Activated naive CD4-positive, alpha-beta T cell treated with anti-CD3 and anti-CD28 coated beads, Interleukin-2, amount 50 U/mL, for 16 hours (primary cell): ENCODE data around the gene DNER.
"Not testable (repeated sequence)": the region's sequence is repeated elsewhere in the genome, so short reads cannot be mapped to it uniquely, and the experiment has no call there.

Source experiments
- DNase-seq: peaks from one replicate; pipeline ENCODE4 v3.0.0-alpha.2; 2020

DNER gene, protein sequence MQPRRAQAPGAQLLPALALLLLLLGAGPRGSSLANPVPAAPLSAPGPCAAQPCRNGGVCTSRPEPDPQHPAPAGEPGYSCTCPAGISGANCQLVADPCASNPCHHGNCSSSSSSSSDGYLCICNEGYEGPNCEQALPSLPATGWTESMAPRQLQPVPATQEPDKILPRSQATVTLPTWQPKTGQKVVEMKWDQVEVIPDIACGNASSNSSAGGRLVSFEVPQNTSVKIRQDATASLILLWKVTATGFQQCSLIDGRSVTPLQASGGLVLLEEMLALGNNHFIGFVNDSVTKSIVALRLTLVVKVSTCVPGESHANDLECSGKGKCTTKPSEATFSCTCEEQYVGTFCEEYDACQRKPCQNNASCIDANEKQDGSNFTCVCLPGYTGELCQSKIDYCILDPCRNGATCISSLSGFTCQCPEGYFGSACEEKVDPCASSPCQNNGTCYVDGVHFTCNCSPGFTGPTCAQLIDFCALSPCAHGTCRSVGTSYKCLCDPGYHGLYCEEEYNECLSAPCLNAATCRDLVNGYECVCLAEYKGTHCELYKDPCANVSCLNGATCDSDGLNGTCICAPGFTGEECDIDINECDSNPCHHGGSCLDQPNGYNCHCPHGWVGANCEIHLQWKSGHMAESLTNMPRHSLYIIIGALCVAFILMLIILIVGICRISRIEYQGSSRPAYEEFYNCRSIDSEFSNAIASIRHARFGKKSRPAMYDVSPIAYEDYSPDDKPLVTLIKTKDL

DNA sequence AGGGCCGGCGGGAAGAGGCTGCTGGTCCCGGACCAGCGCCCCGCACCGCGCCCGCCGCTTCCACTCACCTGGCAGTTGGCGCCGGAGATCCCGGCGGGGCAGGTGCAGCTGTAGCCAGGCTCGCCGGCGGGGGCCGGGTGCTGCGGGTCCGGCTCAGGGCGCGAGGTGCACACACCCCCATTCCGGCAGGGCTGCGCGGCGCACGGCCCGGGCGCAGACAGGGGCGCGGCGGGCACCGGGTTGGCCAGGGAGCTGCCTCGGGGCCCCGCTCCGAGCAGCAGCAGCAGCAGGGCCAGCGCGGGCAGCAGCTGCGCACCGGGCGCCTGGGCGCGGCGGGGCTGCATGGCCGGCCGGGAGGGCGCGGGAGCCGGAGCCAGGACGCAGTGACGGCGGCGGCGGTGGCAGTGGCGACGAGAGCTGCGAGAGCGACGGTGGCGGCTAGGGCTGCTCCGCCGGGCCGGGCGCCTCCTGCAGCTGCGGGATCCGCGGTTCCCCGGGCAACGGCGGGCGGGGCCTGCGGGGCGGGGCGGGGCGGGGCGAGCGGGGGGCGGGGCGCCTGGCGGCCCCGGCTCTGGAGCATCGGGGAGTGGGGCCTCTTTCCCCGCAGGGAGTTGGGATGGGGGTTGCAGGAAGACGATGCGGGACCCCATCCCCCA is at the start of gene DNER:
Gene DNER (minus strand): TSS at position 476 of the 656 bp plus-strand sequence. CDS start 132 bp downstream, at position 344.
- peak; percentile 46 for DNase-seq

DNA sequence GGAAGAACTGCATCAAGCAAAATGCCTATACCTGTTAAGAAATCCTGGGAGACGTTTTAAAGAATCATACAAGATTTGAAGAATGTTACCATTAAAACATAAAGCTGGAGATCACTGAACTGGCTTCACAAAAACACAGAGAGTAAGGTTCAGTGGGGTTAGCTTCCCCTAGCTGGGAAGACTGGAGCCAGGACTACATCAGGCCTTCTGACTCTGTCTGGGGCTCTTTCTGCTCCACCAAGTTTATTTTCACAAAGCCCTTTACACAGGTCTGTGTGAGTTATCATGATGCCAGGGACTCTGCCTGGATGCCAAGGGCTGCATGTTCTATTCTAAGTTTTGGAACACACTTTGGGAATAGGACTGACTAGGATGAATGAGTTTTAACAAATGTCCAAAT is 47.3 kb upstream of the DNER start:
- DNase-seq, result no peak

DNA sequence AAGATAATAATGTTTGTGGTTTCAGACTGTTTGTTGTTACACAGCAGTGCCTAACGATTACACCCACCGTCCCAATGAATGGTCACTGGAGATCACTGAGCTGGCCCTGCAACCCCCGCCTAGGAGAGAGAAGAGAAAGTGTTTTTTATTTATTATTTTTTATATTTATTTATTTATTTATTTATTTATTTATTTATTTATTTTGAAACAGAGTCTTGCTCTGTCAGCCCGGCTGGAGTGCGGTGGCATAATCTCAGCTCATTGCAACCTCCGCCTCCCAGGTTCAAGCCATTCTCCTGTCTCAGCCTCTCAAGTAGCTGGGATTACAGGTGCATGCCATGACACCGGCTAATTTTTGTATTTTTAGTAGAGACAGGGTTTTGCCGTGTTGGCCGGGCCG is 43.1 kb upstream of the DNER start:
- not testable (repeated sequence) for DNase-seq

DNA sequence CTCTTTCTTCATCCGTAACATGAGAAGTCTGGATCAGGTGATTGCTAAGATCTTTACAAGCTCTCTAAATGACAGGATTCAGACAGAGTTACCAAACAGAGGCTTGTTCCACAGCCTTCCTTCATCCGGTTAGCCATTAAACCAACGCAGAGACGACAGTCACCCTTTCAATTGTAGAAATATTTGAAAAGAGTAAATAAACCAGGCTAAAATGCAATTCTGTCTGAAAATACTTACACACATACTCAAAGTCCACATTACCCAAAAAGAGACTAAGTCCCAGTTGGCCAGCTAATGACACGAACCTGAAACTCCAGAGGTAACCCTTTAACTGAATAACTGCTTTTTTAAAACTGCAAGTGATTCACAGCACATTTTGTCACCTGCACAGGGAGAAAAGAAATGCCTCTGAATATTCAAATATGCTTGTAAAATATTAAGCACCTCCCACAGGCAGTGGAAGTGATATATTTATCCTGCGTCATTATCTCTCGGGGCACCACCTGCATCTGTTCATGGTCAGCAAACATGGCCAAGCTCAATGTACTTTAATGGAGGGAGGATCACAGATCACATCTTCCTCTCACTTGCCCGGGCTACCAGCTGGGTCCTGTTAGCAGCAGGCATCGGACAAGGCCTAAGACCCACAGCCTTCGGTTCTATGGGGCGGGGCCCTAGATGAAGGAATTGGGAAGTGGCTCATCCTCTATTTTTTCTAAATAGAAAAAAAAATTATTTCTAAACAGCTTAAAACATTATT is 38.8 kb upstream of the DNER start:
- DNase-seq, result no peak

DNA sequence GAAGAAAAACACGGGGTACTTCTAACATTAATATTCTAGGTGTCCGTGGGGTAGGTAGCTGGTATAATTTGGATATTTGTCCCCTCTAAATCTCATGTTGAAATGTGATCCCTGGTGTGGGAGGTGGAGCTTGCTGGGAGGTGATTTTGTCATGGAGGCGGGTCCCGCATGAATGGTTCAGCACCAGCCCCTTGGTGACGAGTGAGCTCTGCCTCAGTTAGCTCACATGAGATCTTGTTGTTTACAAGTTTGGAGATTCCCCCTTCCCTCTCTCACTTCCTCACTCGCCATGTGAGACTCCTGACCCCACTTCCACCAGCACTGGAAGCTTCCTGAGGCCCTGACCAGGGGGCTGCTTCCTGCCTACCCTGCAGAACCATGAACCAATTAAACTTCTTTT is 35.4 kb upstream of the DNER start:
- DNase-seq, result no peak

DNA sequence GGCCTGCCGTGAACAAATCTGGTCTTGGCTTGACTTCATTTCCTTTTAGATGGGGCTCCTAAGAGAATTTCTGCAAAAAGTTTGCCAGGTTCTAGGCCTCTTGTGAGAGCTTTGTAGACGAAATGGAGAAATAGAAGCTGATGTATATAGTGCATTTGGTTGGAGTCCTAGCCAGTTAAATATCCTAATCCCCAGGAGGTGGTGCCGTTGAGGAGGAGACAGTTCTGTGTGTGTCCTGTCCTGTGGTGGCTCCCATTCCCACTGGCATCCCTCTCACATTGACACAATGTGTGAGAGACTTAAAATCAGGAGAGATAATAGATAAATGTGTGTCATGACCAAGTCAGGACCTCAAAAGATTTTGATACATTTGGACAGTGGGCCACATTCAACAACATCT is 34.6 kb upstream of the DNER start:
- no peak for DNase-seq

DNA sequence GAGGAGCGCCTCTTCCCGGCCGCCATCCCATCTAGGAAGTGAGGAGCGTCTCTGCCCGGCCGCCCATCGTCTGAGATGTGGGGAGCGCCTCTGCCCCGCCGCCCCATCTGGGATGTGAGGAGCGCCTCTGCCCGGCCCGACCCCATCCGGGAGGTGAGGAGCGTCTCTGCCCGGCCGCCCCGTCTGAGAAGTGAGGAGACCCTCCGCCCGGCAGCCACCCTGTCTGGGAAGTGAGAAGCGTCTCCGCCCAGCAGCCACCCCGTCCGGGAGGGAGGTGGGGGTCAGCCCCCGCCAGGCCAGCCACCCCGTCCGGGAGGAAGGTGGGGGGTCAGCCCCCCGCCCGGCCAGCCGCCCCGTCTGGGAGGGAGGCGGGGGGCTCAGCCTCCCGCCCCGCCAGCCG is 28.3 kb upstream of the DNER start:
- not testable (repeated sequence) for DNase-seq

DNA sequence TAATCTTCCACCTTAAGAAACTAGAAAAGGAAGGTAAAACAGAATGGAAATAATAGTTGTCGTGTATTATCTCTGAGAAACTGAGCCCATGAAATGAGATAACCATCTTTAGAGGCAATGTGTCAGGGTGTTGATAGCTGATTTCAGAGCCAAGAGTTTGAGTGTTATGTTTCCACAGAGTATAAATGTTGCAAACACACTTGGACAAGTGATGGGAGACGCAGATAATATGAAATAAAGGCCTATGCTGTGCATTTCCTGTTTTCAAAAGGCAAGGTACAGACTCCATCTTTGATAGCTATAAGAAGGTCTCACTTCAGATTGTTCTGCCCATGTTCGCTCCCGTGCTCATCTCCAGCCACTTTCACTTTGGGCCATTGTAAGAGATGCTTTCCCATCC is 25.9 kb upstream of the DNER start:
- no peak for DNase-seq

DNA sequence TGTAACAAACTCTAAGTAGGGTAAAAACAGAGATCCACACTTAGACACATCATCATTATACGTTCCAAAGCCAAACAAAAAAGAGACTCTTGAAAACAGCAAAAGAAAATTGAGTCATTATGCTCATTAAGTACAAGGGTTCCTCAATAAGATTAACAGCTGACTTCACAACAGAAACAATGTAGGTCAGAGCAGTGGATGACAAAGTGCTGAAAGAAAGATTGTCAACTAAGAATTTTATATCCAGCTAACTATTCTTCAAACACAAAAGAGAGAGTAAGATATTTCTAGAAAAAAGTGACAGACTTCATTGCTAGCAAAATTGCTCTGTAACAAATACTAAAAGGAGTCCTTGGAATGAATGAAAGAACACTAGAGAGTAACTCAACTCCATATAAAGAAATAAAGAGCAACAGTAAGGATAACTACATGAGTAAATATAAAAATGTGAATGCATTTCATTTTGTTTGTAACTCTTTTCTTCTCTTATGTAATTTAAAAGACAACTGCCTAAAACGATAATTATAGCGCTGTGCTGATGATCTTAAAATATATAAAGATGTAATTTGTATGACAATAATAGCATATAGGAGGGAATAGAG is 23.8 kb upstream of the DNER start:
- no peak for DNase-seq

DNA sequence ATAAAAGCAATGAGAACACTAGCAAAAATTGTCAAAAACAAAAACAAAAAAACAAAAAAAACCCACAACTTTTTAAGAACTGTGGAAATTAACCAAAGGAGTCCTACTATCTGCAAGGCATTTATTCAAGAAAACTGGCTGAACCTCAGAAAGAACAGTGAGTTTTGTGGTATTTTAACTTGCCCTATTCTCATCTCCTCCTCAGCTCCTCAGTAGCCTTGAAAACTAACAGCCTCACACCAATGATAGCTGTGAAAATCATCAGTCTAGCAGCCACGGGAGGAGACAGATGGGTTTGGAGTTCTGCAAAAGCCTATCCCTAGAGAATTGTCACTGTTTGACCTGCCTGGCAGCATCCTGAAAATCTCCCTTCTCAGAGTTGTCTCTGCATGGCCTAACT is 20.1 kb upstream of the DNER start:
- DNase-seq, result no peak

DNA sequence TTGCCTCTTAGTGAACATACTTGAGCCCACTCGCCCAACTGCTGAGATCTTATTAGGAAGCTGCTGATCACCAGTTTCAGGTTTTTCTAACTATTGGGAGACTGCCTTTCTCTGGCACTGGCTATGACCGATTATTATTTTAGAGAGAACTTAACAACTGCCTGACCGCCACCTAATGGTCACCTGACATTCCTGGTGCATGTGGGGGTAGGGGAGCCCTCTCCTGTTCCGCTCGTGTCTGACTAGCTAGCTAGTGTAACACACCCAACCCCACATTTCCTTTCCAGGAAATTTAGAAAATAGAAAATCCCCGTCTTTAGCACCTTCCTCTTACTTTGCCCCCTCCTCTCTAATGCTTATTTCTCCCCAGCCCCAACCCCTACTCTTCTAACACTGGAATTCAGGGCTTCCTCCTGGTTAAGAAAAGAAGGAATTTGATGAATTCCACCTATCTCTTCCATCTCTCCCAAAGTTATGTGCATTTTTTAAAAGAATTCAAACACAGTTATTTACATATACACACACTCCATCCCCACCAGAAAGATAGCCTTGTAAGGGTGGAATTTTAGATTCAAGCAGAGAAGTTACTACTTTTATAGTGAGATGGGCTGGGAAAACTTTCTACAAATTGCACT is 19.4 kb upstream of the DNER start:
- DNase-seq, result no peak

DNA sequence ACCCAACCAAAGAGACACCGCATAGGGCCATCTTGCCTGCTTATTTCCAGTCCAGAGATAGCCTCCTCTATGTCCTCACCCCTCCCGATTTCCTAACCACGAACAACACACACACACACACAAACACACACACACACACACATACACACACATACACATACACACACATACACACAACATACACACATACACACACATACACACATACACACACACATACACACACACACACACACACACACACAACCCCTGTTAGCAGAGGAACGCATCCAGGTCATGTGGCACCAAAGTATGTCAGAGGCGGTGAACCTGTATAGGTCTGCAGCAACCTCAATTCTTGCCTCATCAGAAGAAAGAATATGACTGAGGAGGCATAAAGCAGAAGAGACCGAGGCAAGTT is 18.5 kb upstream of the DNER start:
- DNase-seq, result no peak

DNA sequence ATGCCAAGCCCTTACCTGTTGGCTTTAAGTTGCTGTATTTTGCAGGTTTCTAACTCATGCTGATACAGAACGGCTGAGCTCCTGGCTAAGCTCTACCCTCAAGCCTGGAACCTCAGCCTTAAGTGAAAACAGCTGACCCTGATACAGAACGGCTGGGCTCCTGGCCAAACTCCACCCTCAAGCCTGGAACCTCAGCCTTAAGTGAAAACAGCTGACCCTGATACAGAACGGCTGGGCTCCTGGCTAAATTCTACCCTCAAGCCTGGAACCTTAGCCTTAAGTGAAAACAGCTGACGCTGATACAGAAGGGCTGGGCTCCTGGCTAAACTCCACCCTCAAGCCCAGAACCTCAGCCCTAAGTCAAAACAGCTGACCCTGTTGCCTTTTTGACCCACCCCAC is 17.6 kb upstream of the DNER start:
- DNase-seq, result no peak

DNA sequence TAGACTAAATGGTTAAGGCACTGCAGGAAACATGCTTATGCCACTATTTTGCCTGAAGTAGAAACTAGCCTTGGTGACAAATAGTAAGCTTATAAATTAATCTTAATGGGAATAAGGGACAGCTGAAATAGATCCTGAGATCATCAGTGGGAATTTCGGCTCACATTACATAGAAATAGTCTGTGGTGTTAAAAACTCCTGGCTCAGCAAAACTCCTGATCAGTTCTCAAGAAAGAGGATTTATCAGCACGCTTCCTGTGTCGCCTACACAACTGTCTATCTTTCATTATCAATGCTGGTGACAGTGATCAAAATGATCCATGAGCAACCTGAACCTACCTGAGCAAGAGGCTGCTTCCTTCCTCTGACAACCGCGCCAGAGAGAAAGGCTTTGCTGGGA is 17.0 kb upstream of the DNER start:
- DNase-seq, result no peak

DNA sequence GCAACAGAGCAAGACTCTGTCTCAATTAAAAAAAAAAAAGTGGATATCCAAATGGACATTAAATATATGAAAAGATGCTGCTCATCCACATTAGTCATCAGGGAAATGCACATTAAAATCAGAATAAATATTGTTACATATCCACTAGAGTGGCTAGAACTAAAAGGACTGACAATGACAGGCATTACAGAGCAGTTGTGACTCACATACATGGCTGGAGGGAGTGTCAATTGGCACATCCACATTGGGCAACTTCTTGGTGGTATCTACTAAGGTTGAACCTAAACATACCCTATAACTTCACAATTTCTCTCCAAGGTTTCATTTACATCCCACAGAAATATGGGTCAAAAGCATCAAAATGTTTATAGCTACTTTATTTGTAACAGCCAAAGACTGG is 14.0 kb upstream of the DNER start:
- no peak for DNase-seq

DNA sequence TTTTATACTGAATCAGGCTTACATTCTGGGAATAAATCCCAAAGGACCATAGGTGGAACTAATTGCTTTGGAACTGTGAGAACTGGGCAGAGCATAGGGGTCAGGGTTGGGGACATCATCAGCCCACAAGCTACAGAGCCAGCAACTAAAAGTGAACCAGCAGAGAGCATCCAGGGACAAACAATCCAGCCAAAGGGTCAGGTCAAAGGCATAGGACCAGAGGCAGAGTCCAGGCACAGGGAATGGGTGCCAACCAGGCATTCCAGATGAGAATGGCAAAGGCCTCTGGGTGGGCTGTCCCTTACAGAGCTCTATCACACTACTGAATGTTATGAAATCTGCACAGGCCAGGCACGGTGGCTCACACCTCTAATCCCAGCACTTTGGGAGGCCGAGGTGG is 12.3 kb upstream of the DNER start:
- no peak for DNase-seq

DNA sequence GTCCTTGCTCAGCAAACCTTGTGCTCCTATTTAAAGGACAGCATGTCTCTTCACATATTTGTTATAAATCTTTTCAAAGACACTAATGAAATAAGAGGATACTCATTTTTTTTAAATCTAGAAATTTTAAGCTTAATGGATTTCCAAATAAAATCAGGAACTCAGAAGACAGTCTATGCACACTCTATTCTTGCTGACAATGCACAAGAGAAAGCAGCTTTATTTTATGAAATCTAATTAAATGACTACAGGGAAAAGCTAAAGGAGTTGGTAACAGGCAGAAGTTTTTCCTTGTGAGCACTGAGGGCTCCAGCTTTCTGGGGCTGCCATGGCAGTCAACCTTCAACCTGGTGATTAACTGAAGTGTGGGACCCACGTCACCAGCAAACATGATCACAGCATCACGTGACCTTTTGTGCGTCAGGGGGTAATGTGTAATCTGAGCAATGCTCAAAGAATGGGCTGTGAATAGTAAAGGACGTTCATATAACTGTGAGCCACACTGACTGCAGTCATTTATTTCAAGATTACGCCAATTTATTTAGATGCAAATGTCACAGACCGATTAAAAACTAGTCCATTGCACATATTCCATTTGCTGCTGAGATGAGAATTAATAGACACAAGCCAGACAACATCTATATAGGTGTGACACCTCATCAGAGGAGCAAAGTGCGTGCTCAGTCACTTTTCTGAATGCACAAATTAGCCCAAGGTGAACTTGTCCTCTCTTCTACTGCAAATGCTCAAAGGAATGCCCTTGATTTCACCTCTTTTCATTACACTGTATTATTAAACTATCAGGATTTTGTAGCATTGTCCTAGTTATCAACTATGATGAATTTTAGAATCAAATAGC is 11.6 kb upstream of the DNER start:
- DNase-seq, result no peak

DNA sequence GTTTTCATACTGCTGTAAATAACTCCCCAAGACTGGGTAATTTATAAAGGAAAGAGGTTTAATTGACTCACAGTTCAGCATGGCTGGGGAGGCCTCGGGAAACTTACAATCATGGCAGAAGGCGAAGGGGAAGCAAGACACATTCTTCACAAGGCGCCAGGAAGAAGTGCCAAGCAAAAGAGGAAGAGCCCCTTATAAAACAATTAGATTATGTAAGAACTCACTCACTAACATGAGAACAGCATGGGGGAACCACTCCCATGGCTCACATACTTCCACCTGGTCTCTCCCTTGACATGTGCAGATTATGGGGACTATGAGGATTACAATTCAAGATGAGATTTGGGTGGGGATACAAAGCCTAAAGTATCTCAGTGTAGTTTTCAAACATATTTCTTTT is 8.8 kb upstream of the DNER start:
- DNase-seq, result not testable (repeated sequence)

DNA sequence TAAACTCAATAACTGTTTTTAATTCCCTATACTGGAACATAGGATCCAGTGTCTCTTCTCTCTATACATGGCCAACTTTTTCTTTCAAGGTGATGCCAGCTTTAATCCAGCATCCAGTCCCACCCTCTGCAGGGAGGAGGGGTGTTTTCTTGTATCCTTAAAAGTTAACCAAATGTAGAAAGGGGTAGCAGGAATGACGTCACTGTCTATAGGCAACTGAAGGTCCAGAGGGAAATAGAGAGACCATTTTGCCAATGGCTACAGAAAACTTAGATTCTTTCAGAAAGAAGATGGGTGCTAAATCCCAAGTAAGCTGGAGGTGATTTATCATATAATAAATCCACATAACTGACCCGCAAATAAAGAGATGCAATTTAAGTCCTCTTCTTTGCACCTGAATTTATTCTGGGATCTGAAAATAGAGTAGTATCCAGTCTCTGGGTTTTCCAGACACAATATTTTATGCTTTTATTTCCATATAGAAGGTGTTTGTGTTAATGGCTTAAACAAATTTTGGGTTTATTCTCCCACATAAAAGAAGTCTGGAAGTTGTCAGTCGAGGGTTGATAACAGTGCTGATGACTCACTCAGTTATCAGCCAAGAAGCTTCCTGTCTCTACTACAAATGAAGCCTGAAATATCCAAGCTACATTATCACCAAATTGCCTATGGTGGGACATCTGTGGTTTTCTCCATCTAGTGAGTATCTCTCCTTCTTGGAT is 5.7 kb upstream of the DNER start:
- DNase-seq, result no peak

DNA sequence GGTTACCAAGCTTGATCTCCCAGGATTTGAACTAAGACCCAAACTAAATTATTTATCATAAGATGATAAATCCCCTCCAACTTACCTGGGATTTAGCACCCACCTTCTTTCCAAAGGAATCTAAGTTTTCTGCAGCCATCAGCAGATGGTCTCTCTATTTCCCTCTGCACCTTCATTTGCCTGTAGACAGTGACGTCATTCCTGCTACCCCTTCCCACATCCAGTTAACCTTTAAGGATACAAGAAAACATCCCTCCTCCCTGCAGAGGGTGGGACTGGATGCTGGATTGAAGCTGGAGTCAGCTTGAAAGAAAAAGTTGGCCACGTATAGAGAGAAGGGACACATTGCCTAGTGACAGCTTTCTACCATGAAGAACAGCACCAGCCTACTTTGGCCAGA is 3.7 kb upstream of the DNER start:
- no peak for DNase-seq
